ENCODE data around the gene C8G.

DNA sequence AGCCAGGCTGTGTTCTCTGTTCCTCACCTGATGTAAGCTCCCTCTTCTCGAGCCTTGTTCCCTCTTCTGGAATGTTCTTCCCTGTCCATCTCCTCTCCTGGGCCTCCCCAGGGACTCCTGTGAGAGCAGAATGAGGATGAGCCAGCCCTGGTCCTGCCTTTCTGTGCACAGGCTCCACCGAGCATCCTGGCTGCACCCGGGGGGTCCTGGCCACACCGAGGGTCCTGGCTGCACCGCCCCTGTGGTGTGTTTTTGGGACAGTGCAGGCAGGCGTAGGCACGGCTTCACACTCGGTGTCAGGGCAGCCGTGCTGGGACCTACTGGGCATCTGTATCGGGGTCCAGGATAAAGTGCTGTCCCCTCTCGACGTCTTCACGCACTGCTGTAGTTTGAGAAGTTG lies 18.3 kb upstream of the C8G start:
- TF ChIP-seq, protein P1, sequence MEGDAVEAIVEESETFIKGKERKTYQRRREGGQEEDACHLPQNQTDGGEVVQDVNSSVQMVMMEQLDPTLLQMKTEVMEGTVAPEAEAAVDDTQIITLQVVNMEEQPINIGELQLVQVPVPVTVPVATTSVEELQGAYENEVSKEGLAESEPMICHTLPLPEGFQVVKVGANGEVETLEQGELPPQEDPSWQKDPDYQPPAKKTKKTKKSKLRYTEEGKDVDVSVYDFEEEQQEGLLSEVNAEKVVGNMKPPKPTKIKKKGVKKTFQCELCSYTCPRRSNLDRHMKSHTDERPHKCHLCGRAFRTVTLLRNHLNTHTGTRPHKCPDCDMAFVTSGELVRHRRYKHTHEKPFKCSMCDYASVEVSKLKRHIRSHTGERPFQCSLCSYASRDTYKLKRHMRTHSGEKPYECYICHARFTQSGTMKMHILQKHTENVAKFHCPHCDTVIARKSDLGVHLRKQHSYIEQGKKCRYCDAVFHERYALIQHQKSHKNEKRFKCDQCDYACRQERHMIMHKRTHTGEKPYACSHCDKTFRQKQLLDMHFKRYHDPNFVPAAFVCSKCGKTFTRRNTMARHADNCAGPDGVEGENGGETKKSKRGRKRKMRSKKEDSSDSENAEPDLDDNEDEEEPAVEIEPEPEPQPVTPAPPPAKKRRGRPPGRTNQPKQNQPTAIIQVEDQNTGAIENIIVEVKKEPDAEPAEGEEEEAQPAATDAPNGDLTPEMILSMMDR (IDR thresholded peaks at IDR 0.05): no peak
- TF ChIP-seq POLR2AphosphoS5 (IDR thresholded peaks at IDR 0.05) (no peak), POLR2A (IDR thresholded peaks at IDR 0.05) (no peak), EP300 (IDR thresholded peaks at IDR 0.05) (no peak)
